HFFc6 (cell line): ENCODE data around the gene ARHGAP32. TPM values are rescaled to one million over a fixed set of nuclear protein-coding genes. Genes with fewer than 3 reads are reported as not detected.

Source experiments
- DNase-seq: peaks from one replicate; pipeline ENCODE4 v3.0.0-alpha.2; 2018
- H3K27ac Mint-ChIP-seq: 2 replicates; pipeline ENCODE4 v1.8.0; 2020; ENCODE audit warnings: mild to moderate bottlenecking, mixed read lengths
- H3K27me3 Mint-ChIP-seq: 2 replicates; pipeline ENCODE4 v1.8.0; 2021; ENCODE audit warnings: mild to moderate bottlenecking, moderate library complexity, mixed read lengths; ENCODE audit not compliant: insufficient read depth
- H3K36me3 Mint-ChIP-seq: 2 replicates; pipeline ENCODE4 v1.8.0; 2021; ENCODE audit warnings: low read depth, mixed read lengths
- H3K4me1 Mint-ChIP-seq: 2 replicates; pipeline ENCODE4 v1.8.0; 2020; ENCODE audit warnings: low read depth, mixed read lengths
- H3K4me3 Mint-ChIP-seq: 2 replicates; pipeline ENCODE4 v1.8.0; 2020; ENCODE audit warnings: mild to moderate bottlenecking, moderate library complexity, mixed read lengths
- H3K9me3 Mint-ChIP-seq: 2 replicates; pipeline ENCODE4 v1.8.0; 2020; ENCODE audit warnings: mild to moderate bottlenecking, mixed read lengths
- total RNA-seq, 6 experiments: library from RNA; stranded (reverse); fragmentation: NEBNext Ultra II Directional; extraction: Animal tissue kit (Norgen Biotek cat#: 25700); gene quantifications; 2 replicates in 1 of 6; 3 replicates in 5 of 6; pipeline ENCODE4 v1.2.3, GENCODE V29; 2021
- TF ChIP-seq, protein P1 (sequence below): fragments of 200-600 bp; sonication (generic); IDR thresholded peaks from 2 replicates; pipeline ENCODE4 v1.5.0; 2021; ENCODE audit warnings: antibody characterized with exemption, mild to moderate bottlenecking

ARHGAP32 gene
- total RNA-seq, 6 experiments from 2014 or later: 7.6 to 8.7 (median 8.0) TPM

DNA sequence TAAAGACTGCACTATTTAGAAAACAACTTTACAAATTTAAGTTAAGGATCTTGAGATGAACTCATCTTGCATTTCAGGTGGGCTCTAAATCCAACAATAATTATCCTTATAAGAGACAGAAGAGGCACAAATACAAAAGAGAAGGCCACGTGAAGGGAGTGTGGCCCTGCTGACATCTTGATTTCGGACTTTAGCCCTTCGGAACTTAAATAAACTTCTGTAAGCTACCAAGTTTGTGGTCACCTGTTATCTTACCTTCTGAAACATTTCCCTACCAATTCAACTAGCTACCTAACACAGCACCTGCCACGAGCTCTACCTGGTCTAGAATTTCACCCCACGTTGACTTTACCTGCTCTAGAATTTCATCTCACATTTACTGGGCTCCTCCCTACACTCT, 42.9 kb upstream of the ARHGAP32 start:
- Mint-ChIP-seq H3K4me3 (no peak overlapping the region), H3K27ac (no peak overlapping the region), H3K9me3 (no peaks in the 10 kb centered on the region), H3K27me3 (no peaks in the 10 kb centered on the region), H3K4me1 (no peaks in the 10 kb centered on the region), H3K36me3 (peaks cover 12% of the 10 kb centered on the region)
- TF ChIP-seq, protein P1, sequence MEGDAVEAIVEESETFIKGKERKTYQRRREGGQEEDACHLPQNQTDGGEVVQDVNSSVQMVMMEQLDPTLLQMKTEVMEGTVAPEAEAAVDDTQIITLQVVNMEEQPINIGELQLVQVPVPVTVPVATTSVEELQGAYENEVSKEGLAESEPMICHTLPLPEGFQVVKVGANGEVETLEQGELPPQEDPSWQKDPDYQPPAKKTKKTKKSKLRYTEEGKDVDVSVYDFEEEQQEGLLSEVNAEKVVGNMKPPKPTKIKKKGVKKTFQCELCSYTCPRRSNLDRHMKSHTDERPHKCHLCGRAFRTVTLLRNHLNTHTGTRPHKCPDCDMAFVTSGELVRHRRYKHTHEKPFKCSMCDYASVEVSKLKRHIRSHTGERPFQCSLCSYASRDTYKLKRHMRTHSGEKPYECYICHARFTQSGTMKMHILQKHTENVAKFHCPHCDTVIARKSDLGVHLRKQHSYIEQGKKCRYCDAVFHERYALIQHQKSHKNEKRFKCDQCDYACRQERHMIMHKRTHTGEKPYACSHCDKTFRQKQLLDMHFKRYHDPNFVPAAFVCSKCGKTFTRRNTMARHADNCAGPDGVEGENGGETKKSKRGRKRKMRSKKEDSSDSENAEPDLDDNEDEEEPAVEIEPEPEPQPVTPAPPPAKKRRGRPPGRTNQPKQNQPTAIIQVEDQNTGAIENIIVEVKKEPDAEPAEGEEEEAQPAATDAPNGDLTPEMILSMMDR: no peak
- no peak for DNase-seq

DNA sequence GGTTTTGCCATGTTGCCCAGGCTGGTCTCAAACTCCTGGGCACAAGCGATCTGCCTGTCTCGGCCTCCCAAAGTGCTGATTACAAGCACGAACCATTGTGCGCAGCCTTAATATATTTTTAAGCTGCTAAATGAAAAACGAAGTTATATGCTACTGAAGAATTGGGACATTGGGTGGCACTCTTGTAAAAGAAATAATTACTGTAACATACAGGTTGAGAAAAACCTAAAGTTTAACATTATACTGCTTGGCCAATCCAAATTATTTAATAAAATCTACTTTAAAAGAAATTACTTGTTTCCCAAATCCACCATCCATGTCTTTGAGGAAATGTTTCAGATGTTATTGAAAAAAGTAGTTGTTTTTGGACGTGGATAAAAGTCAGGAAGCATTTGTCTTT, 37.9 kb upstream of the ARHGAP32 start:
- TF ChIP-seq, protein P1: peak; percentile 20; the same call in 1 of the 2 replicates
- H3K9me3 Mint-ChIP-seq: peaks cover 22% of the 10 kb centered on the region
- DNase-seq: no peak

DNA sequence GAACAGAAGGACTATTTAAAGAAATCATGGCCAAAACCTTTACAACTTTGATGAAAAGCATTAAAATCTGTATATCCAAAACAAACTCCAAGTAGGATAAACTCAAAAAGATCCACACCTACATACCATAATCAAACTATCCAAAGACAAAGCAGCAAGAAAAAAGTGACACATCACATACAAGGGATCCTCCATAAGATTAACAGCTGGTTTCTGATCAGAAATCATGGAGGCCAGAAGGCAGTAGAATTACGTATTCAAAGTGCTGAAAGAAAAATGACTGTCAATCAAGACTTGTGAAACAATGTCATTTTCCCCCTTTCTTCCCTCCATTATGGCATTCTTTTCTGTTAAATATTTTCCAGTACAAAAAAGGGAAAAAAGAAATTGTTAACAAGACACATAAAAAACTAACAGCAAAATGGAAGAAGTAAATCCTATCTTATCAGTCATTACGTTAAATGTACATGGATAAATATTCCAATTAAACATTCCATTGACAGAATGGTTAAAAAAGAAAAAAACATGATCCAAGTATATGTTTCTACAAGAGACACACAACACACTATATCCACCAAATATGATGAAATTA, 34.2 kb upstream of the ARHGAP32 start:
- peaks cover 31% of the 10 kb centered on the region for H3K4me1 Mint-ChIP-seq
- H3K4me3 Mint-ChIP-seq: no peak overlapping the region
- H3K27ac Mint-ChIP-seq: no peak overlapping the region
- peaks cover 27% of the 10 kb centered on the region for H3K36me3 Mint-ChIP-seq
- TF ChIP-seq, protein P1: no peak
- no peak for DNase-seq
- H3K27me3 Mint-ChIP-seq: no peaks in the 10 kb centered on the region; the same call in 1 of the 2 replicates
- peaks cover 22% of the 10 kb centered on the region for H3K9me3 Mint-ChIP-seq

More for the DNA sequence above, 37.9 kb upstream of the ARHGAP32 start:
- no peaks in the 10 kb centered on the region; the same call in 1 of the 2 replicates for H3K27me3 Mint-ChIP-seq
- peaks cover 10% of the 10 kb centered on the region for H3K4me1 Mint-ChIP-seq
- no peak overlapping the region for H3K4me3 Mint-ChIP-seq
- peaks cover 27% of the 10 kb centered on the region for H3K36me3 Mint-ChIP-seq
- no peak overlapping the region for H3K27ac Mint-ChIP-seq

DNA sequence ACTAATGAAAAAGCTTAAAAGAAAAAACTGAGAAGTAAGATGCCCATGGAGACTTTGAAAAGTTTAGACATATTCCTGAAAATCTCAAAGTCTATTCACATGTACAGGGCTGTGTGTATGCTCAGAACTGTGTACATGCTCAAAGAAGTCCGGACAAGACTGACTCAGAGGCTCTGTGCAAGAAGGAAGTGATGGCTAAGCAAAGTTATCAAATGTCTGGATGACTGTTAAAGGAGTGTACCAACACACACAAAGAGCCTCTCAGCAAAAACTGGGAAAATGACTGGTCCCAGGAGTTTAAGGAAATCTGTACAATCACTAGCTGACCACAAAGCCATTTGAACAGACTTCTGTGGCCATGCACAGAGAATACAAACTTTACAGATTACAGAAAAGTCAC, 33.1 kb upstream of the ARHGAP32 start:
- Mint-ChIP-seq H3K36me3 (peaks cover 27% of the 10 kb centered on the region), H3K27me3 (no peaks in the 10 kb centered on the region; the same call in 1 of the 2 replicates), H3K4me3 (no peak overlapping the region), H3K27ac (peak overlapping the region; percentile 75), H3K4me1 (peaks cover 31% of the 10 kb centered on the region), H3K9me3 (peaks cover 22% of the 10 kb centered on the region)
- peak; percentile 49 for DNase-seq
- TF ChIP-seq, protein P1: no peak

DNA sequence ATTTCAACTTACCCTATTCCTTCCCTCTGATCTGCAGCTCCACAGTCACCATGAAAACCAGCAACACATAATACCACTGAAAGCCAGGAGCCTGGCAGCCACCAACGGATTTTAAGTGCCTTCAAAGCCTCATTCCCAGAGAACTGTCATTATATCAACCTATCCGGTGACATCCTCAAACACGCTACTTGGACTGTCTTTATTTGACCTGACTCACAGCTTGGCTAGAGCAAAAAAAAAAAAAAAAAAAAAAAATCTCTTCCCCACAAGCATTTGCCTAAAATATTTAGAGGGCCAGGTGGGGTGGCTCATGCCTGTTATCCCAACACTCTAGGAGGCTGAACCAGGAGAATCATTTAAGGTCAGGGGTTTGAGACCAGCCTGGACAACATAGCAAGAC, 32.4 kb upstream of the ARHGAP32 start:
- Mint-ChIP-seq H3K4me3 (no peak overlapping the region), H3K36me3 (peaks cover 27% of the 10 kb centered on the region), H3K9me3 (peaks cover 22% of the 10 kb centered on the region), H3K27ac (no peak overlapping the region), H3K4me1 (peaks cover 31% of the 10 kb centered on the region), H3K27me3 (no peaks in the 10 kb centered on the region; the same call in 1 of the 2 replicates)
- no peak for DNase-seq
- TF ChIP-seq, protein P1: no peak
